ENCODE measurements around the gene HCRT.

The HCRT gene

GRCh38 chr17:42138749-42139492 lies 46.3 kb downstream of the HCRT start:
- no peak for DNase-seq (ENCODE audit: low read depth in 2 of 2)

- DNase-seq (ENCODE audit: low read depth in 2 of 2): no peak
Observed at GRCh38 chr17:42136654-42137051, 48.6 kb downstream of the HCRT start.

GRCh38 chr17:42135664-42136653 lies 49.3 kb downstream of the HCRT start:
- no peak for DNase-seq (ENCODE audit: low read depth in 2 of 2)

GRCh38 chr17:42135151-42135550 lies 50.1 kb downstream of the HCRT start:
- no peak for DNase-seq (ENCODE audit: low read depth in 2 of 2)

Measured in stimulated activated CD4-positive, alpha-beta T cell treated with anti-CD3 and anti-CD28 coated beads, Interleukin-4, amount 100 ng/mL, for 48 hours (primary cell).